Transverse colon (tissue), 4 donors: ENCODE measurements around the gene TMEM30B. TPM values are rescaled to one million over a fixed set of nuclear protein-coding genes. Genes with fewer than 3 reads are reported as not detected.
"Not testable (repeated sequence)": the region's sequence is repeated elsewhere in the genome, so short reads cannot be mapped to it uniquely, and the experiment has no call there.

Experiments
- DNase-seq: peaks from one replicate; pipeline ENCODE4 v3.0.0-alpha.2; 2019
- H3K27ac ChIP-seq, 4 donors: fragments of 200-600 bp; sonication (generic); 2 replicates each; pipeline ENCODE4 v1.5.1; 2016 to 2018; ENCODE audit warnings: inconsistent platforms in 4 of 4
- H3K27me3 ChIP-seq: fragments of 200-600 bp; sonication (generic); 2 replicates; pipeline ENCODE4 v1.5.1; 2017; ENCODE audit warnings: inconsistent platforms
- H3K36me3 ChIP-seq, 4 donors: fragments of 200-600 bp; sonication (generic); 2 replicates each; pipeline ENCODE4 v1.5.1; 2017 to 2019; ENCODE audit warnings: inconsistent platforms in 4 of 4
- H3K4me1 ChIP-seq, 4 donors: fragments of 200-600 bp; sonication (generic); 2 replicates each; pipeline ENCODE4 v1.5.1; 2017 to 2020; ENCODE audit warnings: inconsistent platforms in 4 of 4
- H3K4me3 ChIP-seq, 4 donors: fragments of 200-600 bp; sonication (generic); 1 replicate in 1 of 4; 2 replicates in 3 of 4; pipeline versions ENCODE4 v1.5.1 to v1.6.1; 2017 to 2019; ENCODE audit warnings: inconsistent platforms in 4 of 4
- H3K9me3 ChIP-seq, 2 donors: fragments of 200-600 bp; sonication (generic); 2 replicates each; pipeline ENCODE4 v1.5.1; 2017 to 2019; ENCODE audit warnings: inconsistent platforms in 2 of 2
- CTCF ChIP-seq, 5 experiments: fragments of 200-600 bp in 3 of 5; fragments of 450-650 bp in 2 of 5; sonication (generic) in 3 of 5; IDR thresholded peaks; 1 replicate in 2 of 5; 2 replicates in 3 of 5; pipeline ENCODE4 v1.5.1; 2016 to 2017; ENCODE audit warnings: antibody characterized with exemption in 5 of 5, inconsistent platforms in 3 of 5, mild to moderate bottlenecking in 2 of 5, moderate library complexity in 1 of 5
- EP300 ChIP-seq: sonication (generic); formaldehyde crosslinking; IDR thresholded peaks from one replicate; pipeline ENCODE4 v1.6.1; 2017; ENCODE audit warnings: antibody characterized with exemption, low read depth
- POLR2A ChIP-seq: fragments of 450-650 bp; IDR thresholded peaks from one replicate; pipeline ENCODE4 v1.6.1; 2016; ENCODE audit warnings: antibody characterized with exemption, mild to moderate bottlenecking, moderate library complexity
- POLR2AphosphoS5 ChIP-seq, 3 donors: sonication (generic); formaldehyde crosslinking; IDR thresholded peaks; one replicate each; pipeline ENCODE4 v1.6.1; 2016; ENCODE audit warnings: antibody characterized with exemption in 3 of 3
- WGBS, 2 donors: methylation state at CpG; one replicate each; pipeline ENCODE4 v1.1.5; 2018; ENCODE audit warnings: low coverage in 1 of 2; 5-methylcytosine and 5-hydroxymethylcytosine counted together
- in situ Hi-C, 4 donors: fragments of 200-750 bp; cut with MboI; loops; one replicate each; pipeline versions ENCODE4 v1.15.0 to v1.15.1; 2017; ENCODE audit warnings: low sequenced_read_pairs in 3 of 4, low pct_ligation_motif_present in 1 of 4, low pct_unique_long_range_greater_than_20kb in 1 of 4
- intact Hi-C: fragments of 100-400 bp; cut with DNase I; formaldehyde crosslinking; loops from one replicate; pipeline ENCODE4 v1.15.1; 2023; ENCODE audit warnings: low total_unique reads
- total RNA-seq, 4 donors: library from RNA; depleted of rRNA; stranded (reverse); fragments of >200 nt; gene quantifications; one replicate each; pipeline ENCODE4 v1.1.0, GENCODE V29; 2016

TMEM30B gene
- total RNA-seq, 4 donors from 2014 or later, result 50.4 to 141 (median 71.2) TPM

- Histone ChIP-seq H3K36me3 (no peaks in the 10 kb centered on the region), H3K27me3 (no peaks in the 10 kb centered on the region), H3K4me3 (no peak overlapping the region), H3K4me1 (no peaks in the 10 kb centered on the region), H3K9me3 (no peaks in the 10 kb centered on the region), H3K27ac (no peak overlapping the region)
- intact Hi-C loops (no loop called here), in situ Hi-C loops (no loop called here)
- DNase-seq, result no peak
- 17 to 20% methylated on average over 1 of the region's 1 CpG for WGBS, 2 donors
- TF ChIP-seq CTCF (IDR thresholded peaks at IDR 0.05), result no peak
- no peak for TF ChIP-seq EP300
- TF ChIP-seq POLR2A, result no peak
- no peak for TF ChIP-seq POLR2AphosphoS5 (IDR thresholded peaks at IDR 0.05)
These were observed 33.2 kb downstream of the TMEM30B start for GRCh38 chr14:61247935-61248334.

GRCh38 chr14:61246721-61247120, 34.4 kb downstream of the TMEM30B start:
- Histone ChIP-seq H3K27me3 (no peaks in the 10 kb centered on the region), H3K4me1 (no peaks in the 10 kb centered on the region), H3K4me3 (no peak overlapping the region), H3K9me3 (no peaks in the 10 kb centered on the region), H3K36me3 (no peaks in the 10 kb centered on the region), H3K27ac (no peak overlapping the region)
- TF ChIP-seq EP300, result no peak
- no peak for TF ChIP-seq CTCF (IDR thresholded peaks at IDR 0.05)
- no peak for TF ChIP-seq POLR2AphosphoS5 (IDR thresholded peaks at IDR 0.05)
- no peak for TF ChIP-seq POLR2A
- DNase-seq, result no peak
- WGBS, 2 donors, result 88 to 89% methylated on average over 3 to 4 of the region's 4 CpGs
- intact Hi-C loops, result no loop called here
- in situ Hi-C loops, result no loop called here

- H3K4me3 ChIP-seq, result no peak overlapping the region
- DNase-seq, result no peak
- H3K27ac ChIP-seq, result no peak overlapping the region
- WGBS, 2 donors, result 79 to 81% methylated on average over 6 to 9 of the region's 9 CpGs
- TF ChIP-seq POLR2AphosphoS5 (IDR thresholded peaks at IDR 0.05) (no peak), CTCF (IDR thresholded peaks at IDR 0.05) (no peak), POLR2A (no peak), EP300 (no peak)
- intact Hi-C loops, result no loop called here
- no peaks in the 10 kb centered on the region for H3K9me3 ChIP-seq
- no peaks in the 10 kb centered on the region for H3K36me3 ChIP-seq
- H3K4me1 ChIP-seq, result no peaks in the 10 kb centered on the region
- H3K27me3 ChIP-seq, result no peaks in the 10 kb centered on the region
- in situ Hi-C loops, result no loop called here
These were observed 37.1 kb downstream of the TMEM30B start for GRCh38 chr14:61244009-61244408.

GRCh38 chr14:61240206-61240605, 40.9 kb downstream of the TMEM30B start:
- intact Hi-C loops (no loop called here), in situ Hi-C loops (no loop called here)
- 63 to 65% methylated on average over 6 to 8 of the region's 8 CpGs for WGBS, 2 donors

GRCh38 chr14:61239285-61239684, 41.9 kb downstream of the TMEM30B start:
- H3K27me3 ChIP-seq, H3K9me3 ChIP-seq, H3K4me1 ChIP-seq, H3K4me3 ChIP-seq, H3K27ac ChIP-seq, in situ Hi-C loops, DNase-seq, H3K36me3 ChIP-seq, intact Hi-C loops: not testable (repeated sequence)
- 79 to 82% methylated on average over 9 to 10 of the region's 10 CpGs for WGBS, 2 donors

More at GRCh38 chr14:61240206-61240605, 40.9 kb downstream of the TMEM30B start:
- Histone ChIP-seq H3K36me3 (no peaks in the 10 kb centered on the region), H3K4me3 (no peak overlapping the region), H3K27ac (no peak overlapping the region), H3K4me1 (no peaks in the 10 kb centered on the region), H3K9me3 (no peaks in the 10 kb centered on the region), H3K27me3 (no peaks in the 10 kb centered on the region)
- no peak for DNase-seq
- TF ChIP-seq POLR2A (no peak), CTCF (IDR thresholded peaks at IDR 0.05) (no peak), POLR2AphosphoS5 (IDR thresholded peaks at IDR 0.05) (no peak), EP300 (no peak)
